HL-60 (cell line): Measurements from ENCODE around the gene DPPA3.

ENCODE experiments used
- CTCF ChIP-seq: IDR thresholded peaks from one replicate; pipeline ENCODE4 v1.5.1; 2011; ENCODE audit warnings: low read length, control low read depth, inconsistent platforms; ENCODE audit not compliant: insufficient read depth
- GABPA ChIP-seq: IDR thresholded peaks from 2 replicates; pipeline ENCODE4 v1.6.1; 2012; ENCODE audit warnings: low read depth
- POLR2AphosphoS5 ChIP-seq: IDR thresholded peaks from 2 replicates; pipeline ENCODE4 v1.6.1; 2012; ENCODE audit warnings: low read depth
- REST ChIP-seq: IDR thresholded peaks from 2 replicates; pipeline ENCODE4 v1.6.1; 2012; ENCODE audit warnings: low read depth; ENCODE audit not compliant: insufficient replicate concordance
- SPI1 ChIP-seq: IDR thresholded peaks from 2 replicates; pipeline ENCODE4 v1.6.1; 2012; ENCODE audit warnings: low read depth, mild to moderate bottlenecking, borderline replicate concordance

GRCh38 chr12:7716381-7716780, 5.1 kb downstream of the DPPA3 start:
- no peak for TF ChIP-seq CTCF
- TF ChIP-seq GABPA = no peak
- TF ChIP-seq POLR2AphosphoS5 = no peak
- TF ChIP-seq REST = no peak
- no peak for TF ChIP-seq SPI1
